ENCODE measurements around the gene FANCE.

DNA sequence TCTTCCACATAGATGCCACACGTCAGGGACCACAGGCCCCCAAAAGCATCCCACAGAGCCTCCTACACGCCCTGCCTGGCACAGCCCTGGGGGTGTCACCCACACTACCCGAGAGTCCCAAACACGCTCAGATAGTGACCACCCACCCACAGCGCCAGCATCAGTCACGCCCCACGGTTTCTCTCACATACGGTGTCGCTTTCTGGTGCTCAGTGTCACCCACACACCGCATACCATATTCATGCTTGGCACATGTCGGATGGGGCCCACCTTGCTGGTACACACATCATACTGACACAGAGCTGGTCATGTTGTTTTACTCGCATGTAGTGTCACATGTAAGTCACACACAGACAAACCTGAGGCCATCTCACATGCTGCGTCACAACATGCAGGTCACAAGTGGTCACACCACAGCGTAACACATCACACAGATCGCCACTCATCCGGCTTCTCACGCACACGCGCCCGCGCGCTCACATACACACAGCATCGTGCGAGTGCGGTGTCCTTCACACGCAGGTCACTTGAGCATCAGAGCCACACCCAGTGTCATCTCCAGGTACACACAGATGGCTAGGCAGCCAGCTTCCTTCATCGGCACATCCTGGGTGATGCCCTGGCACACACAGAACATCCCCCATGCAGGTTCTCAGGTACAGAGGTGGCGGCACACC, 41.3 kb downstream of the FANCE start:
- TF ChIP-seq, protein P1, sequence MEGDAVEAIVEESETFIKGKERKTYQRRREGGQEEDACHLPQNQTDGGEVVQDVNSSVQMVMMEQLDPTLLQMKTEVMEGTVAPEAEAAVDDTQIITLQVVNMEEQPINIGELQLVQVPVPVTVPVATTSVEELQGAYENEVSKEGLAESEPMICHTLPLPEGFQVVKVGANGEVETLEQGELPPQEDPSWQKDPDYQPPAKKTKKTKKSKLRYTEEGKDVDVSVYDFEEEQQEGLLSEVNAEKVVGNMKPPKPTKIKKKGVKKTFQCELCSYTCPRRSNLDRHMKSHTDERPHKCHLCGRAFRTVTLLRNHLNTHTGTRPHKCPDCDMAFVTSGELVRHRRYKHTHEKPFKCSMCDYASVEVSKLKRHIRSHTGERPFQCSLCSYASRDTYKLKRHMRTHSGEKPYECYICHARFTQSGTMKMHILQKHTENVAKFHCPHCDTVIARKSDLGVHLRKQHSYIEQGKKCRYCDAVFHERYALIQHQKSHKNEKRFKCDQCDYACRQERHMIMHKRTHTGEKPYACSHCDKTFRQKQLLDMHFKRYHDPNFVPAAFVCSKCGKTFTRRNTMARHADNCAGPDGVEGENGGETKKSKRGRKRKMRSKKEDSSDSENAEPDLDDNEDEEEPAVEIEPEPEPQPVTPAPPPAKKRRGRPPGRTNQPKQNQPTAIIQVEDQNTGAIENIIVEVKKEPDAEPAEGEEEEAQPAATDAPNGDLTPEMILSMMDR (IDR thresholded peaks at IDR 0.05) = no peak
- TF ChIP-seq POLR2A (IDR thresholded peaks at IDR 0.05) = no peak
